ENCODE measurements around the gene PITPNC1. TPM values are rescaled to one million over a fixed set of nuclear protein-coding genes. Genes with fewer than 3 reads are reported as not detected.

Gene PITPNC1
- total RNA-seq, 1 experiment from 2014 or later: 20.8 TPM

- ChIA-PET CTCF (no interaction called here), POLR2A (interaction anchor here (0.7 kb wide), 1 partner anchor 15 kb away, joined by 5 read pairs; no protein-coding TSS in a partner anchor)
- H3K9me3 ChIP-seq (ENCODE audit: control insufficient read depth, insufficient read depth, low read depth, low read length): no peaks in the 10 kb centered on the region
- TF ChIP-seq POLR2AphosphoS5 (IDR thresholded peaks at IDR 0.05; ENCODE audit: low read depth, low read length) (no peak), CTCF (IDR thresholded peaks at IDR 0.05) (no peak), SIN3A (IDR thresholded peaks at IDR 0.05; ENCODE audit: borderline replicate concordance, insufficient read depth, low read depth, low read length) (no peak), TCF7L2 (IDR thresholded peaks at IDR 0.05; ENCODE audit: low read depth, low read length) (no peak), REST (IDR thresholded peaks at IDR 0.05; ENCODE audit: insufficient read depth in 1 of 2, low read depth in 2 of 2, low read length in 1 of 2) (no peak)
- H3K4me1 ChIP-seq (ENCODE audit: control insufficient read depth, insufficient read depth, low read length): peaks cover 21% of the 10 kb centered on the region
- no peak overlapping the region for H3K27ac ChIP-seq (ENCODE audit: low read length)
- H3K27me3 ChIP-seq (ENCODE audit: control insufficient read depth, insufficient read depth, low read length): no peaks in the 10 kb centered on the region
- H3K4me3 ChIP-seq (ENCODE audit: low read depth in 2 of 2, low read length in 2 of 2): no peak overlapping the region
- DNase-seq (ENCODE audit: low read depth, low spot score): no peak
- BruUV-seq (replicated peaks): no TSS peak
- H3K36me3 ChIP-seq (ENCODE audit: control insufficient read depth, insufficient read depth, low read length): no peaks in the 10 kb centered on the region
- ATAC-seq: no peak
- intact Hi-C loops (cut with micrococcal nuclease; ENCODE audit: unreplicated experiment) (no loop called here), in situ Hi-C loops (cut with HindIII; ENCODE audit: low pct_unique_long_range_greater_than_20kb, low sequenced_read_pairs) (no loop called here)
Measured at GRCh38 chr17:67435122-67435521, 58.0 kb downstream of the PITPNC1 start.

GRCh38 chr17:67435786-67436185, 58.7 kb downstream of the PITPNC1 start:
- in situ Hi-C loops (cut with HindIII; ENCODE audit: low pct_unique_long_range_greater_than_20kb, low sequenced_read_pairs): no loop called here

More at GRCh38 chr17:67435786-67436185, 58.7 kb downstream of the PITPNC1 start:
- no peak for ATAC-seq
- no TSS peak for BruUV-seq (replicated peaks)
- Histone ChIP-seq H3K36me3 (ENCODE audit: control insufficient read depth, insufficient read depth, low read length) (no peaks in the 10 kb centered on the region), H3K9me3 (ENCODE audit: control insufficient read depth, insufficient read depth, low read depth, low read length) (no peaks in the 10 kb centered on the region), H3K27me3 (ENCODE audit: control insufficient read depth, insufficient read depth, low read length) (no peaks in the 10 kb centered on the region), H3K27ac (ENCODE audit: low read length) (no peak overlapping the region), H3K4me3 (ENCODE audit: low read depth in 2 of 2, low read length in 2 of 2) (no peak overlapping the region), H3K4me1 (ENCODE audit: control insufficient read depth, insufficient read depth, low read length) (peaks cover 24% of the 10 kb centered on the region)
- CTCF ChIA-PET: no interaction called here
- POLR2A ChIA-PET: no interaction called here
- intact Hi-C loops (cut with micrococcal nuclease; ENCODE audit: unreplicated experiment): no loop called here
- TF ChIP-seq TCF7L2 (IDR thresholded peaks at IDR 0.05; ENCODE audit: low read depth, low read length) (no peak), SIN3A (IDR thresholded peaks at IDR 0.05; ENCODE audit: borderline replicate concordance, insufficient read depth, low read depth, low read length) (no peak), REST (IDR thresholded peaks at IDR 0.05; ENCODE audit: insufficient read depth in 1 of 2, low read depth in 2 of 2, low read length in 1 of 2) (no peak), CTCF (IDR thresholded peaks at IDR 0.05) (no peak), POLR2AphosphoS5 (IDR thresholded peaks at IDR 0.05; ENCODE audit: low read depth, low read length) (no peak)
- DNase-seq (ENCODE audit: low read depth, low spot score): no peak

Data from Panc1 (cell line).